ENCODE data around the gene MMS22L. TPM values are rescaled to one million over a fixed set of nuclear protein-coding genes. Genes with fewer than 3 reads are reported as not detected.

The MMS22L gene
- total RNA-seq, 4 donors from 2014 or later, result 7.7 to 26.4 (median 12.1) TPM

GRCh38 chr6:97097068-97098047, 185.7 kb downstream of the MMS22L start:
- no peak overlapping the region for H3K27ac ChIP-seq
- no peak for DNase-seq
- no peaks in the 10 kb centered on the region for H3K9me3 ChIP-seq
- H3K4me3 ChIP-seq, result no peak overlapping the region
- no peak for TF ChIP-seq CTCF (IDR thresholded peaks at IDR 0.05)
- no peak for TF ChIP-seq POLR2A (IDR thresholded peaks at IDR 0.05)
- no peaks in the 10 kb centered on the region for H3K27me3 ChIP-seq
- H3K36me3 ChIP-seq, result no peaks in the 10 kb centered on the region
- H3K4me1 ChIP-seq, result no peaks in the 10 kb centered on the region

GRCh38 chr6:97095311-97095850, 187.6 kb downstream of the MMS22L start:
- Histone ChIP-seq H3K4me3 (no peak overlapping the region), H3K27me3 (no peaks in the 10 kb centered on the region), H3K27ac (no peak overlapping the region), H3K9me3 (no peaks in the 10 kb centered on the region), H3K36me3 (no peaks in the 10 kb centered on the region), H3K4me1 (no peaks in the 10 kb centered on the region)
- TF ChIP-seq POLR2A (IDR thresholded peaks at IDR 0.05) (no peak), CTCF (IDR thresholded peaks at IDR 0.05) (no peak)
- DNase-seq, result no peak

DNA sequence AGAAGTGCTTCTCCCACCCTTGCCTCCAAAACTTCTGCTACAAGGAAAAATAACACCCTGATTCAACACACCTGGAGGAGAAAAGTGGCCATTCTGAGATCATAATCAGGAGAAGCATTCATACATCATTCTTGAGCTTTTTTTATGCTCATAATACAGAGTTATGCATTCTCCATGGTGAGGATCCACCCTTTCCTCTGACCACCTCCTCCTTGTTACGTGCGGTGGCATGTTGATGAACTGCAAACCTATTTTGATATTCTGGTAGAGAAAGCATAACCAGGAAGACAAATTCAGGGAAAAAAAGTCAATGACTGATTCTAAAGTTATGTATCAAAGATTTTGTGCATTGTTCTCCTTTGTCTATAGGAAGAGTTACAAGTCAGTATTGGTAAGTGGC, 188.6 kb downstream of the MMS22L start:
- no peak for DNase-seq
- H3K9me3 ChIP-seq, result no peaks in the 10 kb centered on the region
- H3K4me3 ChIP-seq, result no peak overlapping the region
- H3K36me3 ChIP-seq, result no peaks in the 10 kb centered on the region
- H3K4me1 ChIP-seq, result no peaks in the 10 kb centered on the region
- TF ChIP-seq POLR2A (IDR thresholded peaks at IDR 0.05) (no peak), CTCF (IDR thresholded peaks at IDR 0.05) (no peak)
- H3K27ac ChIP-seq, result no peak overlapping the region
- no peaks in the 10 kb centered on the region for H3K27me3 ChIP-seq

- TF ChIP-seq CTCF (IDR thresholded peaks at IDR 0.05), result no peak
- no peak for DNase-seq
Observed at GRCh38 chr6:97092673-97093305, 190.2 kb downstream of the MMS22L start.

More at GRCh38 chr6:97092673-97093305, 190.2 kb downstream of the MMS22L start:
- Histone ChIP-seq H3K27ac (no peak overlapping the region), H3K36me3 (no peaks in the 10 kb centered on the region), H3K9me3 (no peaks in the 10 kb centered on the region), H3K4me3 (no peak overlapping the region), H3K27me3 (no peaks in the 10 kb centered on the region), H3K4me1 (no peaks in the 10 kb centered on the region)

All from Peyer's patch (tissue), 4 donors.